Prostate gland (tissue), 2 donors: ENCODE data around the gene H6PD.
A peak's percentile ranks its signal among the peaks of the same experiment; 100 is the strongest.

ENCODE experiments used
- POLR2A ChIP-seq: fragments of 450-650 bp; IDR thresholded peaks from one replicate; pipeline ENCODE4 v1.6.1; 2016; ENCODE audit warnings: antibody characterized with exemption, mild to moderate bottlenecking
- POLR2AphosphoS5 ChIP-seq: sonication (generic); formaldehyde crosslinking; IDR thresholded peaks from one replicate; pipeline ENCODE4 v1.6.1; 2017; ENCODE audit warnings: antibody characterized with exemption
- TF ChIP-seq, protein P1 (sequence below), 4 experiments: fragments of 200-600 bp in 2 of 4; fragments of 450-650 bp in 2 of 4; sonication (generic) in 2 of 4; IDR thresholded peaks; 1 replicate in 3 of 4; 2 replicates in 1 of 4; pipeline ENCODE4 v1.5.1; 2016 to 2019; ENCODE audit warnings: antibody characterized with exemption in 4 of 4, mild to moderate bottlenecking in 2 of 4, moderate library complexity in 2 of 4

DNA sequence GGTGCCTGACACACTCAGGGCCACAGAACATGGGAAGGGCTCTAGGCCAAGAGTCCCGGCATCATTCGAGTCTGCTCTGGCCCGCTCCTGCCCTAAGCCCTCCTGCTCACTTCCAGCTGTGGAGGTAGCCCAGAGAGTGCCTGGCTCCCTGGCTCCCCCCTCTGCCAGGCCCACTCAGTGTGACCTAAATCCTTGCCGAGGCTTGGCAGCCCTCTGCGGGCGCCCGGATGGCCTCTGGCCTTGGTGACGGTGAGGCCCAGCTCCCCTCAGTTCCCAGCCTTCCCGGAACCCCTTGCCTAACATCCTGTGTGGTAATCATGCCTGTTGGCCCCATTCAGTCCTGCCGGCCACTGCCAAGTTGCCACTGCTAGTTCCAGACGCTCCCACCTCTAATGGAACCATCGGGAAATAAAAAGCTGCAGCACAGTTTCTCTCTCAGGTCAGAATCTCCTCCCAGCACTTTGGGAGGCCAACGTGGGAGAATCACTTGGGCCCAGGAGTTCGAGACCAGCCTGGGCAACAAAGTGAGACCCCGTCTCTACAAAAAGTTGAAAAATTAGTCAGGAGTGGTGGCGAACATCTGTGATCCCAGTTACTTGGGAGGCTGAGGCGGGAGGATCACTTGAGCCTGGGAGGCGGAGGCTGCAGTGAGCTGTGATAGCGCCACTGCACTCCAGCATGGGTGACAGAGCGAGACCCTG is 1.2 kb upstream of the H6PD start:
- TF ChIP-seq, protein P1, sequence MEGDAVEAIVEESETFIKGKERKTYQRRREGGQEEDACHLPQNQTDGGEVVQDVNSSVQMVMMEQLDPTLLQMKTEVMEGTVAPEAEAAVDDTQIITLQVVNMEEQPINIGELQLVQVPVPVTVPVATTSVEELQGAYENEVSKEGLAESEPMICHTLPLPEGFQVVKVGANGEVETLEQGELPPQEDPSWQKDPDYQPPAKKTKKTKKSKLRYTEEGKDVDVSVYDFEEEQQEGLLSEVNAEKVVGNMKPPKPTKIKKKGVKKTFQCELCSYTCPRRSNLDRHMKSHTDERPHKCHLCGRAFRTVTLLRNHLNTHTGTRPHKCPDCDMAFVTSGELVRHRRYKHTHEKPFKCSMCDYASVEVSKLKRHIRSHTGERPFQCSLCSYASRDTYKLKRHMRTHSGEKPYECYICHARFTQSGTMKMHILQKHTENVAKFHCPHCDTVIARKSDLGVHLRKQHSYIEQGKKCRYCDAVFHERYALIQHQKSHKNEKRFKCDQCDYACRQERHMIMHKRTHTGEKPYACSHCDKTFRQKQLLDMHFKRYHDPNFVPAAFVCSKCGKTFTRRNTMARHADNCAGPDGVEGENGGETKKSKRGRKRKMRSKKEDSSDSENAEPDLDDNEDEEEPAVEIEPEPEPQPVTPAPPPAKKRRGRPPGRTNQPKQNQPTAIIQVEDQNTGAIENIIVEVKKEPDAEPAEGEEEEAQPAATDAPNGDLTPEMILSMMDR (IDR thresholded peaks at IDR 0.05) = no peak
- TF ChIP-seq POLR2AphosphoS5 (peak; percentile 23), POLR2A (no peak)
